Ovary (tissue), 9 donors: ENCODE results near the gene TBCD. TPM values are rescaled to one million over a fixed set of nuclear protein-coding genes. Genes with fewer than 3 reads are reported as not detected.

ENCODE experiments used
- DNase-seq, 5 donors: peaks; one replicate each; pipeline ENCODE4 v3.0.0-alpha.2; 2019 to 2020
- H3K27ac ChIP-seq, 2 donors: fragments of 200-600 bp; one replicate each; pipeline versions ENCODE4 v1.5.1 to v1.8.0; 2019 to 2022
- H3K27me3 ChIP-seq: fragments of 200-600 bp; one replicate; pipeline ENCODE4 v1.8.0; 2022
- H3K36me3 ChIP-seq: fragments of 200-600 bp; sonication (generic); one replicate; pipeline ENCODE4 v1.5.1; 2019
- H3K4me1 ChIP-seq: one replicate; pipeline ENCODE4 v1.8.1; 2013; ENCODE audit warnings: mild to moderate bottlenecking, moderate library complexity; ENCODE audit not compliant: insufficient read depth
- H3K4me3 ChIP-seq: fragments of 200-600 bp; sonication (generic); one replicate; pipeline ENCODE4 v1.5.1; 2017
- H3K9me3 ChIP-seq, 2 donors: fragments of 200-600 bp in 1 of 2; sonication (generic) in 1 of 2; one replicate each; pipeline versions ENCODE4 v1.5.1 to v1.8.1; 2013 to 2019; ENCODE audit warnings: mild to moderate bottlenecking in 1 of 2, moderate library complexity in 1 of 2
- EP300 ChIP-seq: sonication (generic); formaldehyde crosslinking; IDR thresholded peaks from one replicate; pipeline ENCODE4 v1.6.1; 2017; ENCODE audit warnings: antibody characterized with exemption
- POLR2A ChIP-seq: fragments of 450-650 bp; IDR thresholded peaks from one replicate; pipeline ENCODE4 v1.6.1; 2017; ENCODE audit warnings: antibody characterized with exemption, mild to moderate bottlenecking, moderate library complexity
- WGBS, 3 donors: extraction: QIAGEN DNeasy Blood & Tissue Kit in 1 of 3; methylation state at CpG; one replicate each; pipeline versions ENCODE4 v1.1.5 to v1.1.7; 2013 to 2017; 5-methylcytosine and 5-hydroxymethylcytosine counted together
- intact Hi-C, 4 donors: fragments of 100-400 bp; cut with DNase I; formaldehyde crosslinking; loops; one replicate each; pipeline versions ENCODE4 v1.11.0 to v1.15.1; 2022 to 2023
- polyA plus RNA-seq, 2 donors: library from polyadenylated mRNA; stranded (reverse); fragments of 200-250 nt in 1 of 2; fragments of 350-450 nt in 1 of 2; fragmentation: Illumina TruSeq in 1 of 2; extraction: RNeasy Lipid Tissue Mini Kit (QIAGEN cat#74804) in 1 of 2; gene quantifications; one replicate each; pipeline ENCODE4 v1.2.3, GENCODE V29; 2013 to 2014
- total RNA-seq, 7 donors: library from RNA; depleted of rRNA in 2 of 7; stranded (reverse); fragments of >200 nt in 2 of 7; fragmentation: NEBNext Ultra II Directional in 3 of 7; extraction: Animal tissue kit (Norgen Biotek cat#: 25700) in 3 of 7; gene quantifications; one replicate each; pipeline versions ENCODE4 v1.1.0 to v1.2.4, GENCODE V29; 2016 to 2023
- TF ChIP-seq, protein P1 (sequence below), 3 donors: fragments of 450-650 bp in 2 of 3; fragments of 200-600 bp in 1 of 3; IDR thresholded peaks; one replicate each; pipeline versions ENCODE4 v1.5.1 to v1.8.0; 2016 to 2022; ENCODE audit warnings: antibody characterized with exemption in 3 of 3, mild to moderate bottlenecking in 1 of 3
- donor health status: DM: no; HTN: no; CAD: no; lungs with moderate emphysema.
- donor health status: DM: no; HTN: no; CAD: no.
- donor health status: Bipolar disorder and iron deficiency.
- donor health status: DM: yes; HTN: yes; CAD: no.
- donor health status: DM: no; HTN: no; CAD: no.
- donor health status: DM: yes; HTN: yes; CAD: no.

Gene TBCD
- total and polyA plus RNA-seq, 9 donors, result 29.2 to 88.3 (median 59.2) TPM

- TF ChIP-seq, protein P1, sequence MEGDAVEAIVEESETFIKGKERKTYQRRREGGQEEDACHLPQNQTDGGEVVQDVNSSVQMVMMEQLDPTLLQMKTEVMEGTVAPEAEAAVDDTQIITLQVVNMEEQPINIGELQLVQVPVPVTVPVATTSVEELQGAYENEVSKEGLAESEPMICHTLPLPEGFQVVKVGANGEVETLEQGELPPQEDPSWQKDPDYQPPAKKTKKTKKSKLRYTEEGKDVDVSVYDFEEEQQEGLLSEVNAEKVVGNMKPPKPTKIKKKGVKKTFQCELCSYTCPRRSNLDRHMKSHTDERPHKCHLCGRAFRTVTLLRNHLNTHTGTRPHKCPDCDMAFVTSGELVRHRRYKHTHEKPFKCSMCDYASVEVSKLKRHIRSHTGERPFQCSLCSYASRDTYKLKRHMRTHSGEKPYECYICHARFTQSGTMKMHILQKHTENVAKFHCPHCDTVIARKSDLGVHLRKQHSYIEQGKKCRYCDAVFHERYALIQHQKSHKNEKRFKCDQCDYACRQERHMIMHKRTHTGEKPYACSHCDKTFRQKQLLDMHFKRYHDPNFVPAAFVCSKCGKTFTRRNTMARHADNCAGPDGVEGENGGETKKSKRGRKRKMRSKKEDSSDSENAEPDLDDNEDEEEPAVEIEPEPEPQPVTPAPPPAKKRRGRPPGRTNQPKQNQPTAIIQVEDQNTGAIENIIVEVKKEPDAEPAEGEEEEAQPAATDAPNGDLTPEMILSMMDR (IDR thresholded peaks at IDR 0.05), result no peak
- Histone ChIP-seq H3K27me3 (no peaks in the 10 kb centered on the region), H3K9me3 (no peaks in the 10 kb centered on the region), H3K27ac (no peak overlapping the region), H3K36me3 (no peaks in the 10 kb centered on the region), H3K4me3 (no peak overlapping the region), H3K4me1 (peaks cover 5% of the 10 kb centered on the region)
- intact Hi-C loops, result no loop called here
- peak in 4 of 5 donors; percentile 6 to 33 (median 19) for DNase-seq
- WGBS, 3 donors, result 97 to 98% (median 97%) methylated on average over 56 of the region's 56 CpGs
These were observed 178.4 kb downstream of the TBCD start for GRCh38 chr17:82930043-82930923.

DNA sequence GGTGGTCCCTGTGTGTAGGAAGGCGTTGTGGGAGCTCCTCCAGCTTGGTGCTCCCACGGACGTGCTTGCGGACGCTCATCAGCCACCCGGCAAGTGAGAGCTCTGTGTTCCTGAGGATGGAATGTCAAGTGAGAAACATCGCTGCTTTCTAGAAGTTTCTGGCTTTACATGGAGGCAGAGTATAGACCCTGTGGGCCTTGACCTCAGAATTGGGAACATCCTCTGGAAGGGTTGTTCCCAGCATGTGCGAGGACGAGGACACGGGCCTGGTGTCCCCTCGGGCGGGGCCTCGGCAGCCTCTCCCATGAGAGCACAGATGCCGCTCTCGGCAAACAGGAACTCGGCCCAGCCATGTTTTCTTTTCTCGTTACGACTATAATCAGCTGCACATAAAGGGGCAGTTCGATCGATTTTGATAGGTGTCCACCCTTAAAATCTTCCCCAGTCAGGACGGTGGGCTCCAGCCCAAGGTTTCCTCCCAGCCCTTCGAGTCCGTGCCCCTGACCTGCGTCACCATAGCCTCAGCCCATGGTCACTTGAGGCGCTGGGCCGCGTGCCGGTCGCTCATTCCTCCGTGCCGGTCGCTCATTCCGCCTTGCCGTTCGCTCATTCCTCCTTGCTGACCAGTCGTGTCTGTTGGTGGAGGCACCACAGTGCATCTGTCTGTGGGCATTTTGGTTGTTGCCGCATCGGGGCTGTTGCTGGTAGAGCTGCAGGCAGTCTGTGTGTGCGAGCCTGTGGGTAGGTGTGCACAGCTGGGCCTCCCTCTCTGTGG is 179.2 kb downstream of the TBCD start:
- DNase-seq, result peak in 4 of 5 donors; percentile 12 to 41 (median 18)
- H3K27me3 ChIP-seq, result no peaks in the 10 kb centered on the region
- H3K36me3 ChIP-seq, result no peaks in the 10 kb centered on the region
- TF ChIP-seq POLR2A, result no peak
- no peak for TF ChIP-seq EP300
- TF ChIP-seq, protein P1 (IDR thresholded peaks at IDR 0.05), result no peak
- H3K4me3 ChIP-seq, result no peak overlapping the region
- intact Hi-C loops, result no loop called here
- no peaks in the 10 kb centered on the region for H3K9me3 ChIP-seq
- no peak overlapping the region for H3K27ac ChIP-seq
- 87 to 94% (median 87%) methylated on average over 39 of the region's 39 CpGs for WGBS, 3 donors
- peaks cover 5% of the 10 kb centered on the region for H3K4me1 ChIP-seq

DNA sequence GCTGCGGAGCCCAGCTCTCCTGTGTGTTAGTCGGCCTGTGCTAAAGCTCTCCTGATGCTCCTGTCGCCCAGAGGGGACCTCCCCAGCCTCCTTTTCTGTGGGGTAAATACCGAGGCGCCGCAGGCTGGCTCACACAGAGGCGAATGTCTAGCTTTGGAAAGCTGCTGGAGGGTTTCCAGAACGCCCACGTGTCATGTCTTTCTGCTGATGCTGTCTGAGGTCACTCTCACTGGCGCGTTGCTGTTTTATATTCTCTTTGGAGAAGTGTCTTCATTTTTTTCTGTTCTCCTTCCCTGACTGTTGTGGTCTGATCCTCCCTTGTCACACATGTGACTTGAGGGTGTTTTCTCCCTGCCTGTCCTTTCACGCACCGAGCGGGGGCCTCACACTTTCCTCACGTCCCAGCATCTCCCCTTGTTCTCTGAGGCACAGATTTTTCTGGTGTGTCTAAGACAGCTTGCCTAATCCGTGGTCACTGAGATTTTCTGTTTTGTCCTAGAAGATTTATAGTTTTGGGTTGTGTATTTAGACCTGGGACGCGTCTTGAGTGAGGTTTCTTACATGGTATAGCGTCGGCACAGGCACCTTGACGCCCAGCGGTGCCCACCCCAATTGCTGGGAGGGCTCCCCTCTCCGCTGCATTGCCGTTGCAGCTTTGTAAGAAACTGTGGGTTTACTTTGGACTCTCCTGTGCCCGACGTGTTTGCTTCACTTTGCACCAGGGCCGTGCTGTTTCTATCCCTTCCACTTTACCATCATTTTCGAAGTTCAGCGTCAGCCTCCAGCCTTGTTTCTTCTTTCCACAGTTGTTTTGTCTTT is 180.0 kb downstream of the TBCD start:
- H3K27me3 ChIP-seq, result no peaks in the 10 kb centered on the region
- no peaks in the 10 kb centered on the region for H3K9me3 ChIP-seq
- no peak overlapping the region for H3K4me3 ChIP-seq
- H3K4me1 ChIP-seq, result peaks cover 5% of the 10 kb centered on the region
- WGBS, 3 donors, result 50 to 66% (median 53%) methylated on average over 29 of the region's 29 CpGs
- TF ChIP-seq POLR2A (no peak), EP300 (no peak)
- TF ChIP-seq, protein P1 (IDR thresholded peaks at IDR 0.05), result no peak
- H3K27ac ChIP-seq, result no peak overlapping the region
- no peaks in the 10 kb centered on the region for H3K36me3 ChIP-seq
- intact Hi-C loops, result no loop called here
- DNase-seq, result peak; percentile 80 to 86 (median 82)
